22Rv1 (cell line): ENCODE measurements around the gene FTSJ1.

Experiments
- ZFX ChIP-seq: fragments of 450-650 bp; IDR thresholded peaks from 2 replicates; pipeline ENCODE4 v1.6.1; 2017; ENCODE audit warnings: antibody characterized with exemption, borderline replicate concordance
- TF ChIP-seq, protein P1 (sequence below): fragments of 450-650 bp; IDR thresholded peaks from 2 replicates; pipeline ENCODE4 v1.5.1; 2017; ENCODE audit warnings: mild to moderate bottlenecking

DNA sequence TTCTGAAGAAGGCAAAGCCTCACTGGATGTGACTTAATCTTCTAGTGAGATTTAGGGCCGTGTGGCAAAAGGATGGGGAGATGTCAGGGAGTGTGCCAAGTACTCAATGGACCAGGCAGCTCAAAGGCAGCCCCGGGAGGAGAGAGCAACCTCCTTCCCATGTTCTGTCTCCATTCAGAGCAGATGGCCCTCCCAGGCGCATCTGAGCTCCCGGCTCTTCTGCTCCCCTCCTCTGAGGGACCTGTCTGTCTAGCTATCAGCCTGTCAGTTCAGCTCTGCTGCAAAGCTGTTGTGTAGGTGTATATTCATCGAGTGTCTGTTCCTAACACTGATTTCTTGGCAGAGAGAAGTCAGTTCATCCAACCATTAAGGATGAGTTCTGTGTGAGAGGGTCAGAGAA is 21.9 kb downstream of the FTSJ1 start:
- TF ChIP-seq, protein P1, sequence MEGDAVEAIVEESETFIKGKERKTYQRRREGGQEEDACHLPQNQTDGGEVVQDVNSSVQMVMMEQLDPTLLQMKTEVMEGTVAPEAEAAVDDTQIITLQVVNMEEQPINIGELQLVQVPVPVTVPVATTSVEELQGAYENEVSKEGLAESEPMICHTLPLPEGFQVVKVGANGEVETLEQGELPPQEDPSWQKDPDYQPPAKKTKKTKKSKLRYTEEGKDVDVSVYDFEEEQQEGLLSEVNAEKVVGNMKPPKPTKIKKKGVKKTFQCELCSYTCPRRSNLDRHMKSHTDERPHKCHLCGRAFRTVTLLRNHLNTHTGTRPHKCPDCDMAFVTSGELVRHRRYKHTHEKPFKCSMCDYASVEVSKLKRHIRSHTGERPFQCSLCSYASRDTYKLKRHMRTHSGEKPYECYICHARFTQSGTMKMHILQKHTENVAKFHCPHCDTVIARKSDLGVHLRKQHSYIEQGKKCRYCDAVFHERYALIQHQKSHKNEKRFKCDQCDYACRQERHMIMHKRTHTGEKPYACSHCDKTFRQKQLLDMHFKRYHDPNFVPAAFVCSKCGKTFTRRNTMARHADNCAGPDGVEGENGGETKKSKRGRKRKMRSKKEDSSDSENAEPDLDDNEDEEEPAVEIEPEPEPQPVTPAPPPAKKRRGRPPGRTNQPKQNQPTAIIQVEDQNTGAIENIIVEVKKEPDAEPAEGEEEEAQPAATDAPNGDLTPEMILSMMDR = no peak
- TF ChIP-seq ZFX = no peak
